Upper lobe of right lung (tissue), 1 donor: Measurements from ENCODE around the gene ZBTB17. TPM values are rescaled to one million over a fixed set of nuclear protein-coding genes. Genes with fewer than 3 reads are reported as not detected.

Source experiments
- ATAC-seq: fragments of 200-7000 bp; cut with Tn5 transposase; one replicate; pipeline ENCODE4 v1.9.1; 2020; ENCODE audit warnings: mild to moderate bottlenecking, moderate library complexity
- DNase-seq: peaks from one replicate; pipeline ENCODE4 v3.0.0-alpha.2; 2020
- H3K27ac ChIP-seq: fragments of 200-600 bp; one replicate; pipeline ENCODE4 v1.8.0; 2022
- H3K27me3 ChIP-seq: fragments of 200-600 bp; one replicate; pipeline ENCODE4 v1.8.0; 2022; ENCODE audit warnings: mild to moderate bottlenecking
- H3K36me3 ChIP-seq: fragments of 200-600 bp; one replicate; pipeline ENCODE4 v1.8.0; 2022
- H3K4me1 ChIP-seq: fragments of 200-600 bp; one replicate; pipeline ENCODE4 v1.8.0; 2022
- H3K4me3 ChIP-seq: fragments of 200-600 bp; one replicate; pipeline ENCODE4 v1.8.0; 2022; ENCODE audit warnings: mild to moderate bottlenecking
- H3K9me3 ChIP-seq: fragments of 200-600 bp; one replicate; pipeline ENCODE4 v1.8.0; 2022
- CTCF ChIP-seq: fragments of 200-600 bp; IDR thresholded peaks from one replicate; pipeline ENCODE4 v1.8.0; 2022; ENCODE audit warnings: antibody characterized with exemption
- intact Hi-C: fragments of 100-400 bp; cut with DNase I; formaldehyde crosslinking; loops from one replicate; pipeline ENCODE4 v1.11.0; 2022
- total RNA-seq: library from RNA; stranded (reverse); fragmentation: NEBNext Ultra II Directional; extraction: Animal tissue kit (Norgen Biotek cat#: 25700); gene quantifications from one replicate; pipeline ENCODE4 v1.2.1, GENCODE V29; 2021
- donor health status: DM: no; HTN: yes; CAD: no; lungs with severe emphysema.

ZBTB17 gene
- total RNA-seq, 1 donor from 2014 or later: 42.3 TPM

GRCh38 chr1:15992582-15993500 lies 16.9 kb upstream of the ZBTB17 start:
- Histone ChIP-seq H3K27me3 (no peaks in the 10 kb centered on the region), H3K4me3 (no peak overlapping the region), H3K4me1 (no peaks in the 10 kb centered on the region), H3K9me3 (no peaks in the 10 kb centered on the region), H3K27ac (no peak overlapping the region), H3K36me3 (no peaks in the 10 kb centered on the region)
- intact Hi-C loops: loop anchor here (10.0 kb wide), 1 partner anchor 178 kb away; no protein-coding TSS in a partner anchor
- DNase-seq (no peak), ATAC-seq (no peak)
- no peak for TF ChIP-seq CTCF

GRCh38 chr1:15992187-15992553 lies 16.3 kb upstream of the ZBTB17 start:
- intact Hi-C loops: loop anchor here (10.0 kb wide), 1 partner anchor 177 kb away; no protein-coding TSS in a partner anchor
- no peak overlapping the region for H3K4me3 ChIP-seq
- no peak for TF ChIP-seq CTCF
- H3K27ac ChIP-seq: no peak overlapping the region
- no peaks in the 10 kb centered on the region for H3K36me3 ChIP-seq
- no peaks in the 10 kb centered on the region for H3K27me3 ChIP-seq
- no peak for ATAC-seq
- no peaks in the 10 kb centered on the region for H3K9me3 ChIP-seq
- DNase-seq: no peak
- H3K4me1 ChIP-seq: no peaks in the 10 kb centered on the region

- no peak for ATAC-seq
- Histone ChIP-seq H3K9me3 (no peaks in the 10 kb centered on the region), H3K4me3 (no peak overlapping the region), H3K4me1 (no peaks in the 10 kb centered on the region), H3K27ac (no peak overlapping the region), H3K27me3 (no peaks in the 10 kb centered on the region), H3K36me3 (no peaks in the 10 kb centered on the region)
- intact Hi-C loops: loop anchor here (10.0 kb wide), 1 partner anchor 177 kb away; no protein-coding TSS in a partner anchor
- no peak for DNase-seq
- TF ChIP-seq CTCF: no peak
These were observed 15.7 kb upstream of the ZBTB17 start for GRCh38 chr1:15991427-15992186.

GRCh38 chr1:15989776-15990175 lies 13.9 kb upstream of the ZBTB17 start:
- no peak overlapping the region for H3K27ac ChIP-seq
- H3K9me3 ChIP-seq: no peaks in the 10 kb centered on the region
- no peak for DNase-seq
- intact Hi-C loops: loop anchor here (10.0 kb wide), 1 partner anchor 175 kb away; no protein-coding TSS in a partner anchor
- H3K27me3 ChIP-seq: no peaks in the 10 kb centered on the region
- no peaks in the 10 kb centered on the region for H3K4me1 ChIP-seq
- H3K4me3 ChIP-seq: no peak overlapping the region
- H3K36me3 ChIP-seq: no peaks in the 10 kb centered on the region
- TF ChIP-seq CTCF: no peak
- no peak for ATAC-seq

- no peak overlapping the region for H3K4me3 ChIP-seq
- H3K4me1 ChIP-seq: no peaks in the 10 kb centered on the region
- intact Hi-C loops: no loop called here
- no peaks in the 10 kb centered on the region for H3K36me3 ChIP-seq
- no peak for TF ChIP-seq CTCF
- H3K9me3 ChIP-seq: no peaks in the 10 kb centered on the region
- peak; percentile 7 for ATAC-seq
- DNase-seq: no peak
- H3K27ac ChIP-seq: no peak overlapping the region
- H3K27me3 ChIP-seq: no peaks in the 10 kb centered on the region
These were observed 13.2 kb upstream of the ZBTB17 start for GRCh38 chr1:15988856-15989736.
